ENCODE results near the gene SLC35F3.

The SLC35F3 gene

DNA sequence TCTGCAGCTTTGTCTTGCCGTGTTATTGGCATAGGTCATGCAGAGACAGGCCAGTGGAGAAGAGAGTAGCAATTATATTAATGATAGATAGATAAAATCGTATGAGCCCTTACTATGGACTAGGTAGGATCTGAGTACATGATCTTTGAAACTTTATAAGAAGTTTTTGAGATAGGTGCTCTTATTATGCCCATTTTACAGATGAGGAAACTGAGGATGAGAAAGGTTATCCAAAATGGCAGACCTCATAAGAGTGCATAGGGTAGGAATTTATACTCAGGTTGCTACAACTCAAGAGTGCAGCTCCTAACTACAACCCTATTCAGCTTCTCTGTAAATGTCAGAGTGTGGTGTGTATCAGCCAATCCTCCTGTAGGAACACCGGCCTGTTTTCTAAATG, 89.6 kb downstream of the SLC35F3 start:
- no peak for DNase-seq (ENCODE audit: extremely low read depth, low read depth)
- TF ChIP-seq, protein P1, sequence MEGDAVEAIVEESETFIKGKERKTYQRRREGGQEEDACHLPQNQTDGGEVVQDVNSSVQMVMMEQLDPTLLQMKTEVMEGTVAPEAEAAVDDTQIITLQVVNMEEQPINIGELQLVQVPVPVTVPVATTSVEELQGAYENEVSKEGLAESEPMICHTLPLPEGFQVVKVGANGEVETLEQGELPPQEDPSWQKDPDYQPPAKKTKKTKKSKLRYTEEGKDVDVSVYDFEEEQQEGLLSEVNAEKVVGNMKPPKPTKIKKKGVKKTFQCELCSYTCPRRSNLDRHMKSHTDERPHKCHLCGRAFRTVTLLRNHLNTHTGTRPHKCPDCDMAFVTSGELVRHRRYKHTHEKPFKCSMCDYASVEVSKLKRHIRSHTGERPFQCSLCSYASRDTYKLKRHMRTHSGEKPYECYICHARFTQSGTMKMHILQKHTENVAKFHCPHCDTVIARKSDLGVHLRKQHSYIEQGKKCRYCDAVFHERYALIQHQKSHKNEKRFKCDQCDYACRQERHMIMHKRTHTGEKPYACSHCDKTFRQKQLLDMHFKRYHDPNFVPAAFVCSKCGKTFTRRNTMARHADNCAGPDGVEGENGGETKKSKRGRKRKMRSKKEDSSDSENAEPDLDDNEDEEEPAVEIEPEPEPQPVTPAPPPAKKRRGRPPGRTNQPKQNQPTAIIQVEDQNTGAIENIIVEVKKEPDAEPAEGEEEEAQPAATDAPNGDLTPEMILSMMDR (IDR thresholded peaks at IDR 0.05; ENCODE audit: low read depth, low read length, missing control alignments) = no peak
- no peak overlapping the region for H3K4me3 ChIP-seq (replicated peaks; ENCODE audit: low read depth, low read length)

- no peak overlapping the region for H3K4me3 ChIP-seq (replicated peaks; ENCODE audit: low read depth, low read length)
- TF ChIP-seq, protein P1 (IDR thresholded peaks at IDR 0.05; ENCODE audit: low read depth, low read length, missing control alignments) = no peak
- no peak for DNase-seq (ENCODE audit: extremely low read depth, low read depth)
Observed at GRCh38 chr1:233998456-233998855, 94.0 kb downstream of the SLC35F3 start.

GRCh38 chr1:233998891-233999290, 94.4 kb downstream of the SLC35F3 start:
- no peak overlapping the region for H3K4me3 ChIP-seq (replicated peaks; ENCODE audit: low read depth, low read length)
- TF ChIP-seq, protein P1 (IDR thresholded peaks at IDR 0.05; ENCODE audit: low read depth, low read length, missing control alignments) = no peak
- no peak for DNase-seq (ENCODE audit: extremely low read depth, low read depth)

GRCh38 chr1:234000557-234001041, 96.1 kb downstream of the SLC35F3 start:
- no peak for DNase-seq (ENCODE audit: extremely low read depth, low read depth)
- TF ChIP-seq, protein P1 (IDR thresholded peaks at IDR 0.05; ENCODE audit: low read depth, low read length, missing control alignments) = no peak
- no peak overlapping the region for H3K4me3 ChIP-seq (replicated peaks; ENCODE audit: low read depth, low read length)

DNA sequence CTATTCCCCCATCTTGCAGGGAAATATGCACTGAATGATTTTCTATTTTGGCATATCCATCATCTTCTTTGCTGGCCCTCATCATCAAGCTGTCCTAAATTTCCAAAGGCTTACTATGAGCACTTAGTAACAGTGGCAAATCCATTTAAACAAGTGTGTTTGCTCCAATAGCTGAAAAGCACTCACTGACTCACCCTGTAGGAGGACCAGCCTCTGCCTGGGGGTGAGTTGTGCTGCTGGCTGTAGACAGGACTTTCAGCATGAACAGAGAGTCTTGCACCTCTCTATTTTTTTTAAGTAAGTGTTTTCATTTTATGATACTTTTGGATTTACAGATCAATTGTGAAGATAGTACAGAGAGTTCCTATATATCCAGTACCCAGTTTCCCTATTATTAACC, 97.3 kb downstream of the SLC35F3 start:
- TF ChIP-seq, protein P1 (IDR thresholded peaks at IDR 0.05; ENCODE audit: low read depth, low read length, missing control alignments) = no peak

GRCh38 chr1:234004591-234004990, 100.1 kb downstream of the SLC35F3 start:
- H3K4me3 ChIP-seq (replicated peaks; ENCODE audit: low read depth, low read length) = no peak overlapping the region
- TF ChIP-seq, protein P1 (IDR thresholded peaks at IDR 0.05; ENCODE audit: low read depth, low read length, missing control alignments) = no peak
- no peak for DNase-seq (ENCODE audit: extremely low read depth, low read depth)

More for the DNA sequence above, 97.3 kb downstream of the SLC35F3 start:
- DNase-seq (ENCODE audit: extremely low read depth, low read depth) = no peak
- no peak overlapping the region for H3K4me3 ChIP-seq (replicated peaks; ENCODE audit: low read depth, low read length)

DNA sequence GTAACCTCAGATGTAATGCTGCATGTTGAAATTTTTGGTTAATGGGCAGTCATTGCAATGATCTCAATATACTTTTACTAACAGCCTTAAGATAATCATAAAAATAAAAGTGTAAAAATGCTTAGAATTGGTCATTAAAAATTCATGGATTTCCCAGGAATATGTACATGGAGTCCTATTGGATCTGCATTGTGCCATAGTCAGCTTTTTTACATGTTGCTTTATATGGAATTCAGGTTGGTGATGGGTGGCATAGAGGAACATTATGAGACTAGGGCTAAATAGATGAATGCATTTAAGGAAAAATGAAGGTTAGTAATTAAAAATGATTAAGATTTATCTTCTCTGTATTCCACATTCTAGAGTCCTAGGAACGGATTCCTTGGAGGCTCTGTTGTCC, 103.2 kb downstream of the SLC35F3 start:
- TF ChIP-seq, protein P1 (IDR thresholded peaks at IDR 0.05; ENCODE audit: low read depth, low read length, missing control alignments) = no peak
- no peak for DNase-seq (ENCODE audit: extremely low read depth, low read depth)
- no peak overlapping the region for H3K4me3 ChIP-seq (replicated peaks; ENCODE audit: low read depth, low read length)

All from HFF-Myc (cell line).